Measurements from ENCODE around the gene EPB41L3. TPM values are rescaled to one million over a fixed set of nuclear protein-coding genes. Genes with fewer than 3 reads are reported as not detected.

Gene EPB41L3
- total RNA-seq, 4 donors from 2014 or later, result 28.8 to 41.4 (median 37.2) TPM

DNA sequence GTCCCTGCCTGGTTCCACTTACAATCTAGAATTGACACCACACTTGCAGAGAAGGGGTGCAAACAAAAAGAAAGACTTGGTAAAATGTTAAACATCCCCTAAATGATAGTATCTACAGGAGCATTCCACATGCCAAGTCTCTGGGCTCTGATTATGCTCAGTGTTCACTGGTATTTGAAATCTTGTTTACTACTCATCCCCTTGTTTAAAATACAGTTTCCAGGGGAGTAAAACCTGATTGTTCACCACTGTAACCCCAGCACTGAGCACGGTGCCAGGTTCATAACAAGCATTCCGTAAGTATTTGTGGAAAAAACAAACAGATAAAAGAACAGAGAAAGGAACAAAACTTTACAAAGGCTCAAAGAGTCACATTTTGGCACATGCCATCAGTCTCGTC lies 11.7 kb downstream of the EPB41L3 start:
- H3K4me1 ChIP-seq, result peaks cover 0 to 4% (median 0%) of the 10 kb centered on the region in 3 donors
- intact Hi-C loops (cut with DNase I), result no loop called here
- TF ChIP-seq POLR2A (IDR thresholded peaks at IDR 0.05), result no peak
- TF ChIP-seq, protein P1, sequence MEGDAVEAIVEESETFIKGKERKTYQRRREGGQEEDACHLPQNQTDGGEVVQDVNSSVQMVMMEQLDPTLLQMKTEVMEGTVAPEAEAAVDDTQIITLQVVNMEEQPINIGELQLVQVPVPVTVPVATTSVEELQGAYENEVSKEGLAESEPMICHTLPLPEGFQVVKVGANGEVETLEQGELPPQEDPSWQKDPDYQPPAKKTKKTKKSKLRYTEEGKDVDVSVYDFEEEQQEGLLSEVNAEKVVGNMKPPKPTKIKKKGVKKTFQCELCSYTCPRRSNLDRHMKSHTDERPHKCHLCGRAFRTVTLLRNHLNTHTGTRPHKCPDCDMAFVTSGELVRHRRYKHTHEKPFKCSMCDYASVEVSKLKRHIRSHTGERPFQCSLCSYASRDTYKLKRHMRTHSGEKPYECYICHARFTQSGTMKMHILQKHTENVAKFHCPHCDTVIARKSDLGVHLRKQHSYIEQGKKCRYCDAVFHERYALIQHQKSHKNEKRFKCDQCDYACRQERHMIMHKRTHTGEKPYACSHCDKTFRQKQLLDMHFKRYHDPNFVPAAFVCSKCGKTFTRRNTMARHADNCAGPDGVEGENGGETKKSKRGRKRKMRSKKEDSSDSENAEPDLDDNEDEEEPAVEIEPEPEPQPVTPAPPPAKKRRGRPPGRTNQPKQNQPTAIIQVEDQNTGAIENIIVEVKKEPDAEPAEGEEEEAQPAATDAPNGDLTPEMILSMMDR (IDR thresholded peaks at IDR 0.05), result no peak
- no peak for DNase-seq
- no peaks in the 10 kb centered on the region for H3K9me3 ChIP-seq
- no peaks in the 10 kb centered on the region for H3K27me3 ChIP-seq
- 33 to 53% methylated on average over 3 of the region's 3 CpGs for WGBS, 2 donors
- no peak overlapping the region for H3K27ac ChIP-seq
- no peaks in the 10 kb centered on the region for H3K36me3 ChIP-seq
- no peak overlapping the region for H3K4me3 ChIP-seq

DNA sequence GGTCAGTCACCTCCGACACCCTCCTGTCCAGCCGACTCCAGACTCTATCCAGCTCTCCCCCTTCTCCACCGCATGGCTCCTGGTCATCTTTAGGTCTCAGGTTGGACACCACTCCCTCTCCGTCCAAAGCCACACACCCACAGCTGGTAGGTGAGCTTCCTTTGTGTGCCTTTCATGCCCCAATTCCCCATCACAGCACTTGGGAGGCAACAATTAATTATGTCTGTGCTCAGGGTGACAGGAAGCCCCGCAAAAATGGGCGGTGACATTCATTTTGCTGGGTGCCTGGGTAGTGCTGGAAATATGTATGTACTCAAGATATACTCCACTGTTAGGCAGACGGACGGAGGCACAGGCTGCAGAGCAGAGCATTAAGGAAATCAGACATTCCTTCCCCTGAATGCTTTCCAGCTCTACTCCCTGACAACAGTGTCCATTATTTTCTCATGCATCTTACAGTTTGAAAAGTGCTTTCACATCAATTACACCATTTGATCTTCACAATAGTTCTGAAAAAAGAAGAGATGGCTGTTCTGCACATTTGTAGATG lies 13.1 kb downstream of the EPB41L3 start:
- no peaks in the 10 kb centered on the region for H3K36me3 ChIP-seq
- no peaks in the 10 kb centered on the region for H3K27me3 ChIP-seq
- no peak for DNase-seq
- whole genome bisulfite sequencing, 2 donors, result 68 to 85% methylated on average over 7 to 8 of the region's 8 CpGs
- no peak overlapping the region for H3K4me3 ChIP-seq
- H3K9me3 ChIP-seq, result no peaks in the 10 kb centered on the region
- peaks cover 0 to 4% (median 0%) of the 10 kb centered on the region in 3 donors for H3K4me1 ChIP-seq
- H3K27ac ChIP-seq, result no peak overlapping the region
- TF ChIP-seq, protein P1 (IDR thresholded peaks at IDR 0.05), result no peak
- intact Hi-C loops (cut with DNase I), result no loop called here

DNA sequence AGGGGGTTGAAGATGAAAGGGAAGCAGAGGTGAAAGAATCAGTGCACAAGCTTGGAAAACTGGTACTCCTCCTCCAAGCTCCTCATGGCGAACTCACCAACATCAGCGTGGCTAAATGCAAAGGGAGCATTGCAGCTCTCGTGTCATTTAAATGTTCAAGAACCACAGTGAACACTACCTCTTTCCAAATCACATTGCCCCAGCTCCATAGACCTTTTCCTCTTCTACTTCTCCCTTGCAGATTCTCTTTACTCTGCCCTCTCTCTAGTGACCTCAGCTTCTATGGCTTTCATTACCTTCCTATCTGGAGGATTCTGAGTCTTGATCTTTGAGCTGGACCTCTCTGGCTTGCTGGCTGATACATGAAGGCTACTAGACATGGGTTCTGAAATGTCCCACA lies 14.3 kb downstream of the EPB41L3 start:
- no peak for DNase-seq
- H3K9me3 ChIP-seq, result no peaks in the 10 kb centered on the region
- intact Hi-C loops (cut with DNase I), result no loop called here
- H3K27me3 ChIP-seq, result no peaks in the 10 kb centered on the region
- no peak overlapping the region for H3K4me3 ChIP-seq
- TF ChIP-seq, protein P1 (IDR thresholded peaks at IDR 0.05), result no peak
- TF ChIP-seq POLR2A (IDR thresholded peaks at IDR 0.05), result no peak
- H3K36me3 ChIP-seq, result no peaks in the 10 kb centered on the region
- H3K27ac ChIP-seq, result no peak overlapping the region
- peaks cover 0 to 4% (median 0%) of the 10 kb centered on the region in 3 donors for H3K4me1 ChIP-seq
- WGBS, 2 donors, result 69 to 84% methylated on average over 3 of the region's 3 CpGs

DNA sequence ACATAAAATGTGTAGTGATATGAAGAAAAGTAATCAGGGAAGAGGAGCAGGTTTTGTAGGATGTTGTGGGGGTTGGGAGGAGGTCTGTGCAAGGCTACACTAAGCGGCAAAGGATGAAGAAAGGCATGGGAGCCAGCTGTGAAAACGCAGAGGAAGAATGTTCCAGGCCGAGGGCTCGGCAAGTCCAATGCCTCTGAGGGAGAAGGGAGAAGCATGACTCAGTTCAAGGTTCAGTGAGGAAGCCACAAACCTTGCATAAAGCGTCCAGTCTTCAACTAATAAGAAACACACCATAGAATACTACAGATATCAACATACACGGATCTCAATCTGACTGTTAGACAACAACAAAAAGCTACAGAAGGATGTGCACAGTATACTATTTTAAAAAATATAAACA lies 16.2 kb downstream of the EPB41L3 start:
- WGBS, 2 donors, result 41 to 54% methylated on average over 6 of the region's 6 CpGs
- no peak for DNase-seq

DNA sequence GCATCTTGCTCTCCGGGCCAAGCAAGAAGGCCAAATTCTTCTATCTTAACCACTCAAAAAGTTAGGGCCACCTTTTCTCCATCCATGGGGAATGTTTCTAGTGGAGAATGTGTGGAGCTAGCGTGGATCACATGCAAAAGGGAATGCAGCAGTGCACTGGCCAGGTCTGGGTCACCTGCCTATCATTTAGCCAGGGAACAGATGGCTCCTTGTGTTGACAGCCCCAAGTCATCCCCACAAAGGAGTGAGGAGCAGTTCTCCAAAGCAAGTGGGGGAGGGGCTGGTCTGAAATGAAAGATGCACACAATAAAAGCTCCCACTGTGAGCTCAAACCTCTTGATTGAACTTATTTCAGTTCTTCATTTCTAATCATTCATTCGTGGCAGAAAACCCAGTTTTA lies 19.1 kb downstream of the EPB41L3 start:
- no peaks in the 10 kb centered on the region for H3K27me3 ChIP-seq
- intact Hi-C loops (cut with DNase I), result no loop called here
- peaks cover 0 to 4% (median 0%) of the 10 kb centered on the region in 3 donors for H3K4me1 ChIP-seq
- no peak overlapping the region for H3K4me3 ChIP-seq
- no peak for TF ChIP-seq POLR2A (IDR thresholded peaks at IDR 0.05)
- TF ChIP-seq, protein P1 (IDR thresholded peaks at IDR 0.05), result no peak
- no peaks in the 10 kb centered on the region for H3K36me3 ChIP-seq
- no peak overlapping the region for H3K27ac ChIP-seq
- H3K9me3 ChIP-seq, result no peaks in the 10 kb centered on the region
- no peak for DNase-seq
- WGBS, 2 donors, result 78 to 86% methylated on average over 3 of the region's 3 CpGs

More for the DNA sequence above, 16.2 kb downstream of the EPB41L3 start:
- intact Hi-C loops (cut with DNase I), result no loop called here
- Histone ChIP-seq H3K27me3 (no peaks in the 10 kb centered on the region), H3K4me3 (no peak overlapping the region), H3K4me1 (peaks cover 0 to 4% (median 0%) of the 10 kb centered on the region in 3 donors), H3K27ac (no peak overlapping the region), H3K36me3 (no peaks in the 10 kb centered on the region), H3K9me3 (no peaks in the 10 kb centered on the region)
- TF ChIP-seq, protein P1 (IDR thresholded peaks at IDR 0.05), result no peak
- TF ChIP-seq POLR2A (IDR thresholded peaks at IDR 0.05), result no peak

All from esophagus squamous epithelium (tissue), 5 donors.